SK-N-SH treated with all-trans-retinoic acid at 6 μM for 48 hours (cell line): Measurements from ENCODE around the gene ZMYND19.
"Not testable (repeated sequence)": the region's sequence is repeated elsewhere in the genome, so short reads cannot be mapped to it uniquely, and the experiment has no call there.

Experiments
- ATAC-seq: fragments of 200-7000 bp; cut with Tn5 transposase; 3 replicates; pipeline ENCODE4 v1.9.1; 2020; ENCODE audit warnings: mild to moderate bottlenecking, moderate library complexity
- BACH2 ChIP-seq: fragments of 250-450 bp; sonication (Bioruptor Pico); IDR thresholded peaks from 2 replicates; pipeline ENCODE4 v1.9.0; 2021; ENCODE audit warnings: mild to moderate bottlenecking, borderline replicate concordance
- CREB5 ChIP-seq: fragments of 250-450 bp; sonication (Bioruptor Pico); IDR thresholded peaks from 2 replicates; pipeline ENCODE4 v1.5.1; 2020; ENCODE audit warnings: low read depth, mild to moderate bottlenecking, moderate library complexity
- CSDC2 ChIP-seq: fragments of 250-450 bp; sonication (Bioruptor Pico); IDR thresholded peaks from 2 replicates; pipeline ENCODE4 v1.5.0; 2020; ENCODE audit warnings: mild to moderate bottlenecking, moderate library complexity
- GLIS3 ChIP-seq: fragments of 250-450 bp; sonication (Bioruptor Pico); IDR thresholded peaks from 2 replicates; pipeline ENCODE4 v1.5.0; 2020; ENCODE audit warnings: mild to moderate bottlenecking, moderate library complexity
- RARB ChIP-seq: fragments of 250-450 bp; sonication (Bioruptor Pico); IDR thresholded peaks from 2 replicates; pipeline ENCODE4 v1.8.0; 2021; ENCODE audit warnings: mild to moderate bottlenecking, moderate library complexity
- SNAI2 ChIP-seq: fragments of 250-450 bp; sonication (Bioruptor Pico); IDR thresholded peaks from 2 replicates; pipeline ENCODE4 v1.5.0; 2020; ENCODE audit warnings: mild to moderate bottlenecking, moderate library complexity
- TOX ChIP-seq: fragments of 250-450 bp; sonication (Bioruptor Pico); IDR thresholded peaks from 2 replicates; pipeline ENCODE4 v1.8.0; 2021; ENCODE audit warnings: mild to moderate bottlenecking, moderate library complexity, borderline replicate concordance
- ZFP3 ChIP-seq: fragments of 250-450 bp; sonication (Bioruptor Pico); IDR thresholded peaks from 2 replicates; pipeline ENCODE4 v1.5.0; 2020; ENCODE audit warnings: mild to moderate bottlenecking, moderate library complexity
- ZFP30 ChIP-seq: fragments of 450-650 bp; formaldehyde crosslinking; IDR thresholded peaks from 2 replicates; pipeline ENCODE4 v1.5.0; 2022; ENCODE audit warnings: mild to moderate bottlenecking, moderate library complexity
- ZNF8 ChIP-seq: fragments of 450-650 bp; formaldehyde crosslinking; IDR thresholded peaks from 2 replicates; pipeline ENCODE4 v1.5.0; 2020; ENCODE audit warnings: mild to moderate bottlenecking, moderate library complexity
- TF ChIP-seq, protein P1 (sequence below): fragments of 250-450 bp; sonication (Bioruptor Pico); IDR thresholded peaks from 2 replicates; pipeline ENCODE4 v1.8.0; 2021; ENCODE audit warnings: low read depth, mild to moderate bottlenecking, moderate library complexity, borderline replicate concordance
- TF ChIP-seq, protein P2 (sequence below): fragments of 250-450 bp; sonication (Bioruptor Pico); IDR thresholded peaks from 2 replicates; pipeline ENCODE4 v1.5.0; 2020; ENCODE audit warnings: mild to moderate bottlenecking, moderate library complexity

The ZMYND19 gene

GRCh38 chr9:137535120-137535428, 55.2 kb downstream of the ZMYND19 start:
- TF ChIP-seq SNAI2 (CRISPR knock-in tag) = no peak
- no peak for TF ChIP-seq CSDC2
- no peak for ATAC-seq

- TF ChIP-seq, protein P1, sequence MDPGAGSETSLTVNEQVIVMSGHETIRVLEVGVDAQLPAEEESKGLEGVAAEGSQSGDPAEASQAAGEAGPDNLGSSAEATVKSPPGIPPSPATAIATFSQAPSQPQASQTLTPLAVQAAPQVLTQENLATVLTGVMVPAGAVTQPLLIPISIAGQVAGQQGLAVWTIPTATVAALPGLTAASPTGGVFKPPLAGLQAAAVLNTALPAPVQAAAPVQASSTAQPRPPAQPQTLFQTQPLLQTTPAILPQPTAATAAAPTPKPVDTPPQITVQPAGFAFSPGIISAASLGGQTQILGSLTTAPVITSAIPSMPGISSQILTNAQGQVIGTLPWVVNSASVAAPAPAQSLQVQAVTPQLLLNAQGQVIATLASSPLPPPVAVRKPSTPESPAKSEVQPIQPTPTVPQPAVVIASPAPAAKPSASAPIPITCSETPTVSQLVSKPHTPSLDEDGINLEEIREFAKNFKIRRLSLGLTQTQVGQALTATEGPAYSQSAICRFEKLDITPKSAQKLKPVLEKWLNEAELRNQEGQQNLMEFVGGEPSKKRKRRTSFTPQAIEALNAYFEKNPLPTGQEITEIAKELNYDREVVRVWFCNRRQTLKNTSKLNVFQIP (CRISPR knock-in tag) = no peak
- TF ChIP-seq GLIS3 (no peak), TOX (no peak), BACH2 (CRISPR knock-in tag) (no peak), ZFP3 (no peak), RARB (CRISPR knock-in tag) (no peak), CREB5 (no peak), ZFP30 (CRISPR knock-in tag) (no peak), ZNF8 (CRISPR knock-in tag) (no peak)
- TF ChIP-seq, protein P2, sequence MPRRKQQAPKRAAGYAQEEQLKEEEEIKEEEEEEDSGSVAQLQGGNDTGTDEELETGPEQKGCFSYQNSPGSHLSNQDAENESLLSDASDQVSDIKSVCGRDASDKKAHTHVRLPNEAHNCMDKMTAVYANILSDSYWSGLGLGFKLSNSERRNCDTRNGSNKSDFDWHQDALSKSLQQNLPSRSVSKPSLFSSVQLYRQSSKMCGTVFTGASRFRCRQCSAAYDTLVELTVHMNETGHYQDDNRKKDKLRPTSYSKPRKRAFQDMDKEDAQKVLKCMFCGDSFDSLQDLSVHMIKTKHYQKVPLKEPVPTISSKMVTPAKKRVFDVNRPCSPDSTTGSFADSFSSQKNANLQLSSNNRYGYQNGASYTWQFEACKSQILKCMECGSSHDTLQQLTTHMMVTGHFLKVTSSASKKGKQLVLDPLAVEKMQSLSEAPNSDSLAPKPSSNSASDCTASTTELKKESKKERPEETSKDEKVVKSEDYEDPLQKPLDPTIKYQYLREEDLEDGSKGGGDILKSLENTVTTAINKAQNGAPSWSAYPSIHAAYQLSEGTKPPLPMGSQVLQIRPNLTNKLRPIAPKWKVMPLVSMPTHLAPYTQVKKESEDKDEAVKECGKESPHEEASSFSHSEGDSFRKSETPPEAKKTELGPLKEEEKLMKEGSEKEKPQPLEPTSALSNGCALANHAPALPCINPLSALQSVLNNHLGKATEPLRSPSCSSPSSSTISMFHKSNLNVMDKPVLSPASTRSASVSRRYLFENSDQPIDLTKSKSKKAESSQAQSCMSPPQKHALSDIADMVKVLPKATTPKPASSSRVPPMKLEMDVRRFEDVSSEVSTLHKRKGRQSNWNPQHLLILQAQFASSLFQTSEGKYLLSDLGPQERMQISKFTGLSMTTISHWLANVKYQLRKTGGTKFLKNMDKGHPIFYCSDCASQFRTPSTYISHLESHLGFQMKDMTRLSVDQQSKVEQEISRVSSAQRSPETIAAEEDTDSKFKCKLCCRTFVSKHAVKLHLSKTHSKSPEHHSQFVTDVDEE = no peak
- peak; percentile 95 for ATAC-seq
Observed at GRCh38 chr9:137534256-137535119, 55.8 kb downstream of the ZMYND19 start.

DNA sequence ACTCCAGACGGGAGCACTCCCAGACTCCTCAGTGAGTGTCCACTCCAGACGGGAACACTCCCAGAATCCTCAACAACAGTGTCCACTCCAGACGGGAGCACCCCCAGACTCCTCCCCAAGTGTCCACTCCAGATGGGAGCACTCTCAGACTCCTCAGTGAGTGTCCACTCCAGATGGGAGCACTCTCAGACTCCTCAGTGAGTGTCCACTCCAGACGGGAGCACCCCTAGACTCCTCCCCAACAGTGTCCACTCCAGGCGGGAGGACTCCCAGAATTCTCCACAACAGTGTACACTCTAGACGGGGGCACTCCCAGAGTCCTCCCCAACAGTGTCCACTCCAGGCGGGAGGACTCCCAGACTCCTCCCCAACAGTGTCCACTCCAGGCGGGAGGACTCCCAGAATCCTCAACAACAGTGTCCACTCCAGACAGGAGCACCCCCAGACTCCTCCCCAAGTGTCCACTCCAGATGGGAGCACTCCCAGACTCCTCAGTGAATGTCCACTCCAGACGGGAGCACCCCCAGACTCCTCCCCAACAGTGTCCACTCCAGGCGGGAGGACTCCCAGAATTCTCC, 57.3 kb downstream of the ZMYND19 start:
- not testable (repeated sequence) for ATAC-seq
